Epithelial cell of proximal tubule (primary cell): ENCODE measurements around the gene TAF6. TPM values are rescaled to one million over a fixed set of nuclear protein-coding genes. Genes with fewer than 3 reads are reported as not detected.

Experiments
- DNase-seq: peaks from one replicate; pipeline ENCODE4 v3.0.0-alpha.2; 2011; ENCODE audit warnings: low read depth
- H3K4me3 ChIP-seq: 2 replicates; pipeline ENCODE4 v1.5.1; 2011; ENCODE audit warnings: low read depth, mild to moderate bottlenecking, low read length
- total RNA-seq: library from RNA; depleted of rRNA; stranded (reverse); fragments of >200 nt; gene quantifications from 2 replicates; pipeline ENCODE4 v1.2.3, GENCODE V29; 2015
- TF ChIP-seq, protein P1 (sequence below): conservative IDR thresholded peaks from 2 replicates; pipeline ENCODE4 v1.5.1; 2012; ENCODE audit warnings: low read depth, mild to moderate bottlenecking, low read length

TAF6 gene
- total RNA-seq, 1 donor from 2014 or later: 62.8 TPM

DNA sequence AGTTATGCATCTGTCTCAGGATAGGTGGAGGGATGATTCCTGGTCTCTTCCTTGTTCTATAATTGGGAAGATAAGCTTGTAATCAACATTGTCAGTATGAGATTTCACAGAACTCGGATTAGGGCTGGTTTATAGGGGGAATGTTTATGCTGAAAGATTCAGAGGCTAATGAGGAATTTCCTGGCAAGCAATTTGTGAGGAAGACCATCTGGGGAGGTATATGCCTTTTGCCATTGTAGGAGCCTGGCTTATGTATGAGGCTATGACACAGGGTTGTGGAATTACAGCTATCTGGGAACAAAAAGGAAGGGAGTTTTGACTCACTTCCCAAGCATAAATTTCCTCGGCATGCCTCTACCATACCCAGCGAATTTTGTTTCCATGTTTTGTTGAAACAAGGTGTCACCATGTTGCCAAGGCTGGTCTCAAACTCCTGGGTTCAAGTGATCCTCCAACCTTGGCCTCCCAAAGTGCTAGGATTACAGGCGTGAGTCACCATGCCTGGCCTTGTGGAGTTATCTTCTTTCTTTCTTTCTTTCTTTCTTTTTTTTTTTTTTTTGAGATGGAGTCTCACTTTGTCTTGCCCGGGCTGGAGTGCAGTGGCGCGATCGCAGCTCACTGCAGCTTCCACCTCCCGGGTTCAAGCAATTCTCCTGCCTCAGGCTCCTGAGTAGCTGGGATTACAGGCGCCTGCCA, 32.0 kb downstream of the TAF6 start:
- no peak overlapping the region for H3K4me3 ChIP-seq
- DNase-seq: peak; percentile 73
- TF ChIP-seq, protein P1, sequence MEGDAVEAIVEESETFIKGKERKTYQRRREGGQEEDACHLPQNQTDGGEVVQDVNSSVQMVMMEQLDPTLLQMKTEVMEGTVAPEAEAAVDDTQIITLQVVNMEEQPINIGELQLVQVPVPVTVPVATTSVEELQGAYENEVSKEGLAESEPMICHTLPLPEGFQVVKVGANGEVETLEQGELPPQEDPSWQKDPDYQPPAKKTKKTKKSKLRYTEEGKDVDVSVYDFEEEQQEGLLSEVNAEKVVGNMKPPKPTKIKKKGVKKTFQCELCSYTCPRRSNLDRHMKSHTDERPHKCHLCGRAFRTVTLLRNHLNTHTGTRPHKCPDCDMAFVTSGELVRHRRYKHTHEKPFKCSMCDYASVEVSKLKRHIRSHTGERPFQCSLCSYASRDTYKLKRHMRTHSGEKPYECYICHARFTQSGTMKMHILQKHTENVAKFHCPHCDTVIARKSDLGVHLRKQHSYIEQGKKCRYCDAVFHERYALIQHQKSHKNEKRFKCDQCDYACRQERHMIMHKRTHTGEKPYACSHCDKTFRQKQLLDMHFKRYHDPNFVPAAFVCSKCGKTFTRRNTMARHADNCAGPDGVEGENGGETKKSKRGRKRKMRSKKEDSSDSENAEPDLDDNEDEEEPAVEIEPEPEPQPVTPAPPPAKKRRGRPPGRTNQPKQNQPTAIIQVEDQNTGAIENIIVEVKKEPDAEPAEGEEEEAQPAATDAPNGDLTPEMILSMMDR: no peak

DNA sequence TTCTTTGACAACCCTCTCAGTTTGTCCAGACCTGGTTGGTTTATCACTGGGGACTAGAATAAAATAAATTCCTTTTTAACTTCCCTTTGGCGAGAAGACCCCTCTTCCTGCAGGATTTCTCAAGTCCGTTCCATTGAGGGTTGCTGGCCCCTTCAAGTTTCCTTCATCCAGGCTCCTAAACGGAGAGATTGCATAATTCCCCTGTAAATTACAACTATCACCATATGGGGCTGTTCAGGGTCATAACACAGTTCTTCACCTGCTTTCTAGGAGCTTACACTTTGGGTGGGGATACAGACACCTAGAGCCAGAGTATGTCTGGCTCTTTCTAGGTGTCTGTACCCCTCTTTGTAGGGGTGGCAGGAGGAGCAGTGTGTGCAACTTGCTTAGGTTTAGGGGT, 33.6 kb downstream of the TAF6 start:
- TF ChIP-seq, protein P1: no peak
- no peak for DNase-seq
- no peak overlapping the region for H3K4me3 ChIP-seq

DNA sequence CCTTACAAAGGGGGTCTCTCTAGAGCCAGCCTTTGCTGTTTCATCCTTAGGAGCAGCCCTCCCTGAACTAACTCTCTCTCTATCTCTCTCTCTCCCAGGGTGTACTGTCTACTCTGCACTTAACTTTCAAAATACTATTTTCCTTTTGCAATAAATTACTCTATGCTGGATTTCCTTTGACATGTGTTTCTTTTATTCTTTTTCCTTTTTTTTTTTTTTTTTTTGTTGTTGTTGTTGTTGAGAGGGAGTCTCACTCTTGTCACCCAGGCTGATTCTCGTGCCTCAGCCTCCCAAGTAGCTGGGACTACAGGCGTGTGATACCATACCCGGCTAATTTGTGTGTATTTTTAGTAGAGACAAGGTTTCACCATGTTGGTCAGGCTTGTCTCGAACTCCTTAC, 36.2 kb downstream of the TAF6 start:
- no peak overlapping the region for H3K4me3 ChIP-seq
- no peak for DNase-seq
- TF ChIP-seq, protein P1: no peak

DNA sequence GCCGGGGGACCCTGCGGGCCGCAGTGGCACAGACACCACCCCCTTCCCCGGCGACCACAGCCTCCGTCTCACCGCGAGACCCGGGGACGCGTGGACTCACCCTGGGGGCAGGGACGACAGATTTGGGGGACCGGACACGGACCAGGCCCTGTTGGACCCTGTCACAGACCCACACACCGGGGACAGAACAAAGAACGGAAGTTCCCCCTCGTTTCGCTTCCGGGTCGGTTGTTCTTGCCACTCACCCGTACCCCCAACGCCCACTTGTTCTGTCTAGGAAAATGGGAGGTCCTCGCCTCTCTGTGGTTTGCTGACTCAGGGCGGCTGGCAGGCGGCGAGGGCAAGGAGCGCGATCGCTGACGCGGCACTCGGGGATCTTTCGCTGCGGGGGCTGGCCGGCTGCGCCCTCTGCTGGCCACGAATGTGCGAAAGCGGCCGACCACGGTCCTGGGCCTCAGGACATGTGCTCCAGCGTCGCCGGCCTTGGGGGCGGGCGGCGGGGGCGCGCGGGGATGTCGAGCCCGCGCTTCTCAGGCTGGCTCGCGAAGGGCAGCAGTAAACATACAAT, 37.5 kb downstream of the TAF6 start, which contains the start of gene ZNF3:
Gene ZNF3 (minus strand): TSS at position 189 of the 568 bp plus-strand sequence. CDS start 4,366 bp downstream, outside the sequence.
- peak within 1 kb of the TSS; percentile 96 for H3K4me3 ChIP-seq
- TF ChIP-seq, protein P1: peak; percentile 84
- DNase-seq: peak; percentile 88

DNA sequence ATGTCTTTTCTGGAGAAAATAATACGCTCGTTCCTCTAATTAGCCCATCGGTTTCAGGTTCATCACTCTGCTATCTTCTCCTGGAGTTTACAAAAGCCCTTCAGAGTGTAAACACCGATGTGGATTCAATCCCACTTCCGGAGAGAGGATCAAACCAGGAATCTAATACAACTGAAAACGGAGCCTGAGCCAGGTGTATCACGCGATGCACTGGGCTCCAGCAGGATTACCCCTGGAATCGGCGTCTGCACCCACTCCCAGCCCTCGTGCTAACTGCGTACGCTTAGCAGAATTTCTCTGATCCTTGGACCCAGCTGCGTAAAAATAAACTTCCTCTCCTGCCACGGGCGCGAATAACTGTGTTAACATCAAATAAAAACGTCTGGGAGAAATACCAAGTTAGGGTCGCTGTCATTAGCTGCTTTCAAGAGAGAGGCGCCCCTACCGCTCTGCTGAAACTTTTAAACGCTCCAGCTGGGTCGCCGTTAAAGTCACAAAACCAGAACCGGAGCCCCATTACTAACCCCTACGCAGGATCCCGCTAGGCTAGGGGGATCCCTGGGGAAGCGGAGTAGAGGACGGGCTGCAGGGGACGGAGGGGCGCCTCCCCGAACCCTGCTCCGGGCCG, 38.1 kb downstream of the TAF6 start:
- peak overlapping the region; percentile 96 for H3K4me3 ChIP-seq
- TF ChIP-seq, protein P1: no peak
- DNase-seq: no peak

DNA sequence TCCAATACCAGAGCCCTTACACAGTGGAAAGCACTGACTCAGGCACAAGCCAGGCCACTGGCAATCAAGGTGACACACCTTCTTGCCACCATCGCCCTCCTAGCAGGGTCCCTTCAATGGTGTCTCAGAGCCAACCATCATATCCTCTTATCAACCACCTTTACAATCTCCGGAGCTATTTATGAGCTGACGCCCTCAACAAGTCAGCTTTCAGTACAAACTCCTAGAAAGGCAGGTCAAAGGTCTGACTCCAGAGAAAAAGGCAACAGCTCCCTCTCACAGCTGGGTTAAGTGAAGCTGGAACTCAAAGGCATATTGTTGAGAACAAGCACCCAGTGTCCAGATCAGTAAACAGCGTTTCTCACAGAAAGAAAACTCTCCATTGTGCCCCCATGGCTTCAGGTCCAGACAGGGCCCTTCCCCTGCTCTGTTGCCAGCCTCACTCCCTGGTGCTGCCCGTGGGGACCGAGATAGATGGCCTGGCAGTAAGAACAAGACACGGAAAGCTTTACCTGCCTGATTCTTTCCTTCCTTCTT, 40.1 kb downstream of the TAF6 start:
- no peak overlapping the region for H3K4me3 ChIP-seq
- TF ChIP-seq, protein P1: no peak

More for the DNA sequence above, 40.1 kb downstream of the TAF6 start:
- no peak for DNase-seq
